Peyer's patch (tissue), 4 donors: ENCODE data around the gene ALG6.

Source experiments
- CTCF ChIP-seq, 6 experiments: fragments of 450-650 bp in 4 of 6; fragments of 200-600 bp in 2 of 6; sonication (generic) in 1 of 6; IDR thresholded peaks; one replicate each; pipeline ENCODE4 v1.5.1; 2017 to 2019; ENCODE audit warnings: antibody characterized with exemption in 6 of 6, mild to moderate bottlenecking in 3 of 6, moderate library complexity in 1 of 6
- POLR2A ChIP-seq, 2 donors: fragments of 450-650 bp; IDR thresholded peaks; one replicate each; pipeline ENCODE4 v1.5.1; 2017; ENCODE audit warnings: antibody characterized with exemption in 2 of 2, mild to moderate bottlenecking in 2 of 2, moderate library complexity in 2 of 2

GRCh38 chr1:63453232-63453631, 85.8 kb downstream of the ALG6 start:
- no peak for TF ChIP-seq CTCF (IDR thresholded peaks at IDR 0.05)
- TF ChIP-seq POLR2A (IDR thresholded peaks at IDR 0.05), result no peak
